Stimulated activated memory B cell treated with anti-CD40 and anti-IgM and Interleukin-4, amounts not matched to agents 10 μg/mL and 1 μg/mL and 100 μg/mL, for 72 hours (primary cell): ENCODE measurements around the gene PHPT1.
A peak's percentile ranks its signal among the peaks of the same experiment; 100 is the strongest.
"Not testable (repeated sequence)": the region's sequence is repeated elsewhere in the genome, so short reads cannot be mapped to it uniquely, and the experiment has no call there.

ENCODE experiments used
- ATAC-seq: fragments of 150-1000 bp; cut with Tn5 transposase; 2 replicates; pipeline ENCODE4 v1.10.0; 2021
- H3K27ac Mint-ChIP-seq: one replicate; pipeline ENCODE4 v1.8.0; 2022; ENCODE audit warnings: mild to moderate bottlenecking, mixed read lengths
- H3K27me3 Mint-ChIP-seq: one replicate; pipeline ENCODE4 v1.8.0; 2022; ENCODE audit warnings: mixed read lengths
- H3K36me3 Mint-ChIP-seq: one replicate; pipeline ENCODE4 v1.8.0; 2022; ENCODE audit warnings: mixed read lengths
- H3K4me1 Mint-ChIP-seq: one replicate; pipeline ENCODE4 v1.8.0; 2022; ENCODE audit warnings: mixed read lengths
- H3K4me3 Mint-ChIP-seq: one replicate; pipeline ENCODE4 v1.8.0; 2022; ENCODE audit warnings: mild to moderate bottlenecking, moderate library complexity, mixed read lengths
- H3K9me3 Mint-ChIP-seq: one replicate; pipeline ENCODE4 v1.8.0; 2022; ENCODE audit warnings: mixed read lengths

PHPT1 gene

DNA sequence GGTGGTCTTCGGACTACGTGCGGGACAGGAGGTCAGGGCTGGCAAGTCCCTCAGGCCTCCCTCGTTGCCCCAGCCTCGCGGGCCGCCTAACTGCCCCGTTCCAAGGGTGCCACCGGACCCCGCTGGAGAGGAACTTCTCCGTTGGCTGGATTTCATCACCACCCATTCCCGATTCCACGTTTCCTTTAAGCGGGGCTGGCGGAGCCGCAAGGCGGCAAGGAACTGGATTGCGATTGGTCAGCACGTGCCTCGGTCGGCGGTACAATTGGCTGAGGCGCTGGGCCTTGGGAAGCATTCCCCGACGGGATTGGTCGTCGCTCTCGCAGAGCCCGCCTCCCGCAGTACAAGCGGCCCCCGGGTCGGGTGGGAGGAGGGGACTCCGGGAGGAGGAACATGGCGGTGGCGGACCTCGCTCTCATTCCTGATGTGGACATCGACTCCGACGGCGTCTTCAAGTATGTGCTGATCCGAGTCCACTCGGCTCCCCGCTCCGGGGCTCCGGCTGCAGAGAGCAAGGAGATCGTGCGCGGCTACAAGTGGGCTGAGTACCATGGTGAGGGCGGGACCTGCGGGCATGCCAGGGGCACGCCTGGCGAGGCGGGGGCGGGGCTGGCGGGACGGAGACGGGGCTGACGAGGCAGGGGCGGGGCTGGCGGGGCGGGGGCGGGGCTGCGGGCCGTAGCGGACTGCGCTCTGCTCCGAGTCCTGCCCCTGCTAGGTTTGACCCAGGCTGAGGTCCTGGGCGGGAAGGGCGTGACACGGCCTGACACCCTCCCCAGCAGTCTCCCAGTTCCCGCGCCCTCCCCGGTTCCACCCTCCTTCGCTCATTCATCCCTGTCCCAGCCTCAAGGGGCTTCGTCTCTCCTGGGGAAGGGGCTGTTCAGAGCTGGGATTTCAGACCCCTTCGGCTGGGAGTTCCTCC is at the start of gene PHPT1:
TSS of gene PHPT1 (plus strand) at position 372 of the 922 bp plus-strand sequence. CDS start at position 394, 22 bp downstream.
- Mint-ChIP-seq H3K4me1 (peaks cover 26% of the 10 kb centered on the region), H3K4me3 (peak within 1 kb of the TSS; percentile 97), H3K9me3 (no peaks in the 10 kb centered on the region), H3K36me3 (peaks cover 6% of the 10 kb centered on the region), H3K27me3 (peaks cover 14% of the 10 kb centered on the region), H3K27ac (peak within 1 kb of the TSS; percentile 87)
- peak; percentile 94 for ATAC-seq

- H3K4me3 Mint-ChIP-seq = peak overlapping the region; percentile 77
- H3K27ac Mint-ChIP-seq = peak overlapping the region; percentile 57
Measured at GRCh38 chr9:136799854-136800657, 49.2 kb upstream of the PHPT1 start.

GRCh38 chr9:136802321-136802720 is 46.9 kb upstream of the PHPT1 start:
- ATAC-seq = no peak
- Mint-ChIP-seq H3K4me1 (peaks cover 54% of the 10 kb centered on the region), H3K9me3 (no peaks in the 10 kb centered on the region), H3K4me3 (no peak overlapping the region), H3K27me3 (peaks cover 19% of the 10 kb centered on the region), H3K27ac (no peak overlapping the region), H3K36me3 (peaks cover 15% of the 10 kb centered on the region)

More at GRCh38 chr9:136799854-136800657, 49.2 kb upstream of the PHPT1 start:
- Mint-ChIP-seq H3K9me3 (no peaks in the 10 kb centered on the region), H3K36me3 (peaks cover 10% of the 10 kb centered on the region), H3K27me3 (peaks cover 30% of the 10 kb centered on the region), H3K4me1 (peaks cover 49% of the 10 kb centered on the region)
- peak; percentile 80 for ATAC-seq

- not testable (repeated sequence) for H3K27ac Mint-ChIP-seq, H3K4me3 Mint-ChIP-seq, ATAC-seq, H3K9me3 Mint-ChIP-seq
- Mint-ChIP-seq H3K27me3 (peaks cover 11% of the 10 kb centered on the region), H3K4me1 (peaks cover 55% of the 10 kb centered on the region), H3K36me3 (peaks cover 15% of the 10 kb centered on the region)
Measured at GRCh38 chr9:136803009-136803550, 46.1 kb upstream of the PHPT1 start.

- no peak for ATAC-seq
- Mint-ChIP-seq H3K27ac (no peak overlapping the region), H3K4me3 (no peak overlapping the region), H3K27me3 (peaks cover 4% of the 10 kb centered on the region), H3K9me3 (no peaks in the 10 kb centered on the region), H3K4me1 (peaks cover 58% of the 10 kb centered on the region), H3K36me3 (peaks cover 15% of the 10 kb centered on the region)
Measured at GRCh38 chr9:136803551-136804508, 45.4 kb upstream of the PHPT1 start.

DNA sequence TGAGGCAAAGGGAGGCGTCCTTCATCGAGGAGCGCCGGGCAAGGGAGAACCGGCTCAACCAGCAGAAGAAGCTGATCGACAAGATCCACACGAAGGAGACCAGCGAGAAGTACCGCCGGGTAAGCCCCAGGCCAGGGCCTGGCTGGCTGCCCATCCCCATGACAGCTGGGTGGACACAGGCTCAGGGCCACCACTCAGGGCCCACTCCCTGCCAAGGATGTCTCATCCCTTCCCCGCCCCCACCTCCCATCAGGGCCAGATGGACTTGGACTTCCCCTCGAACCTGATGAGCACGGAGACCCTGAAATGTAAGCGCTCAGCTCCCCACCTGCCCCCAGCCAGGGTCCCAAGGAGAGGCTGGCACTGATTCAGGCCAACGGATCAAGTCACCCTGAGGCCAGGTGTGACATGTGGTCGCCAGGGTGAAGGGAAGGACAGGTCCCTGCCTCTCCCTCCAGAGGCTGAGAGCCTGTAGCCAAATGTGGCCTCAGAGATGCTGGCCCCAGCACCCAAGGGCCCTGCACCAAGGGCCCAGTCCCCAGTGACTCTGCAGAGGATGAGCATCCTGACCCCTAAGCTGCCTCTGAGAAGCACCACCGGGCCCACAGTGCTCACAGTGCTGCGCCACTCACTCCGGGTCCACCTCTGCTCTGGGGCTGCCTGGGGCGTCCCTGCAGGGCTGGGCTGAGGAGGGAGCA is 44.6 kb upstream of the PHPT1 start:
- Mint-ChIP-seq H3K9me3 (no peaks in the 10 kb centered on the region), H3K27me3 (no peaks in the 10 kb centered on the region), H3K27ac (no peak overlapping the region), H3K4me1 (peaks cover 60% of the 10 kb centered on the region), H3K36me3 (peaks cover 15% of the 10 kb centered on the region), H3K4me3 (no peak overlapping the region)
- no peak for ATAC-seq

DNA sequence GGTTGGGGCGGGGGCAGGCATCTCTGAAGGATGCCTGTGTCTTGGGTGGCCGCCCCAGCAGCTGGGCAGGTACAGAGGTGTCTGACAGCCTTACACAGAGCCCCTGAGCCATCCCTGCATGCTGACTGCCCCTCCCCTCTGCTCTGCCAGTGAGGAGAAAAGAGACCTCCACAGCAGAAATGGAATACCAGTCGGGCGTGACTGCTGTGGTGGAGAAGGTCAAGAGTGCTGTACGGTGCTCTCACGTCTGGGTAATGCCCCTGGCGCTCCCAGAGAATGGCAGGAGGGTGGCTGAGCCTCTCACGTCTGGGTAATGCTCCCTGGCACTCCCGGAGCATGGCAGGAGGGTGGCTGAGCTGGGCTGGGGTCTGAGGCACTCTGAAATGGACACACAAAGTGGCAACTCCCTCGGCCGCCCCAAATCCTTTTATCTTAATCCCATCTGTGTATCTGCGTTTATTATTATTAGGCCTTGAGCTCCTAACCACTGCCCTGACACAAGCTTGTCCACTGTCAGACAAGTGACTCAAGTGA is 43.9 kb upstream of the PHPT1 start:
- H3K36me3 Mint-ChIP-seq = peaks cover 15% of the 10 kb centered on the region

GRCh38 chr9:136806067-136806466 is 43.1 kb upstream of the PHPT1 start:
- no peak for ATAC-seq
- peak overlapping the region; percentile 92 for H3K27ac Mint-ChIP-seq
- H3K36me3 Mint-ChIP-seq = peaks cover 18% of the 10 kb centered on the region
- H3K27me3 Mint-ChIP-seq = no peaks in the 10 kb centered on the region
- H3K4me1 Mint-ChIP-seq = peaks cover 55% of the 10 kb centered on the region
- H3K9me3 Mint-ChIP-seq = no peaks in the 10 kb centered on the region
- H3K4me3 Mint-ChIP-seq = peak overlapping the region; percentile 89

More for the DNA sequence above, 43.9 kb upstream of the PHPT1 start:
- peaks cover 59% of the 10 kb centered on the region for H3K4me1 Mint-ChIP-seq
- H3K4me3 Mint-ChIP-seq = no peak overlapping the region
- no peak for ATAC-seq
- H3K27ac Mint-ChIP-seq = no peak overlapping the region
- H3K27me3 Mint-ChIP-seq = no peaks in the 10 kb centered on the region
- H3K9me3 Mint-ChIP-seq = no peaks in the 10 kb centered on the region

DNA sequence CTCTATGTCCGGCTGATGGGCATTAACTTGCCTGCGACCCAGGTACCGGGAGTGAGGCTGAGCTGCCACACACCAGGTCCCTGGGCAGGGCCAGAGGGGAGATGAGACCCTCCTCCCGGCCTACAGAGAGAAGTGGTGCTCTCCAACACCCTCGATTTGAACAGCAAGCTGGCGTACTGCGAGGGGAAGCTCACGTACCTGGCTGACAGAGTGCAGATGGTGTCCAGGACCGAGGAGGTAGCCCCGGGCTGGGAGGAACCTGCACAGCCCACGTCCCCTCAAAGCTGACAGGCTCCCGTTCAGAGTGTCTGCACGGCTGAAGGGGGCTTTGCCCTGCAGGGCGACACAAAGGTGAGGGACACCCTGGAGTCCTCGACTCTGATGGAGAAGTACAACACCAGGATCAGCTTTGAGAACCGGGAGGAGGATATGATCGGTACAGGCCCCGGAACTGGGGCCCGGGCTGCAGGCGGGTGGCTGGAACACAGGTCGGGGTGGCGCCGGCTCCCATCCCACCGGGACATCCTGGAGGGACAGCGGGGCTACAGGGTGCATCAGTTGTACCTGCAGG is 42.5 kb upstream of the PHPT1 start:
- H3K36me3 Mint-ChIP-seq = peaks cover 20% of the 10 kb centered on the region
- H3K27me3 Mint-ChIP-seq = no peaks in the 10 kb centered on the region
- H3K9me3 Mint-ChIP-seq = no peaks in the 10 kb centered on the region
- ATAC-seq = no peak
- peak overlapping the region; percentile 92 for H3K27ac Mint-ChIP-seq
- peak overlapping the region; percentile 89 for H3K4me3 Mint-ChIP-seq
- peaks cover 52% of the 10 kb centered on the region for H3K4me1 Mint-ChIP-seq

DNA sequence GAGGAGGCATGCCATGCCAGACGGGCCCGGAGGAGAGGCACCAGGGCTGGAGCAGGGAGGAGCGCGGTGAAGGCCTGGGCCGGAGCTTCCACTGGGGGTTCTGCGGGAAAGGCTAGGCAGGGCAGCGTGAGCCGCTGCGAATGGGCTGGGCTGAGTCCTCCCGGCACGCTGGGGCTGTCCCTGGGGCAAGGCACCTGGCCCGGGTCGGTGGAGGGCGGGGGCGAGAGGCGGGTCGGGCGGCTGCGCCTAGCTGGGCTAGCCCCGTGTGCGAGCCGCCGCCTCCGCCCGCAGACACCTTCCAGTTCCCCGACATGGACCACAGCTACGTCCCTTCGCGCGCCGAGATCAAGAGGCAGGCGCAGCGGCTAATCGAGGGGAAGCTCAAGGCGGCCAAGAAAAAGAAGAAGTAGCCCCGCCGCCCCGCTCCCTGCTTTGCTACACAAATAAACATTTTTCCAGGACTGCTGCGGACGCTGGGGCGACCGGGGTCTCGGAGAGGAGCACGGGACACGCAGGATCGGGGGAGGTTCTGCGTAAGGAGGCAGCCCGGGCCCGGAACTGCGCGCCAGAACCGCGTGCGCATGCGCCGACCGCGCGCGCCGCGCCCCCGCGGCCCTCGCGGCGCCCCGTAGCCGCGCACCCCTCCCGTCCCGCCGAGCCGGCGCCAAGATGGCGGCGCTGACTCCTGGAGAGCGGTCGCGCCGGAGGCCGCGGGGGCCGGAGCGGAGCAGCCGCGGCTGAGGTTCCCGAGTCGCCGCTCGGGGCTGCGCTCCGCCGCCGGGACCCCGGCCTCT is 41.7 kb upstream of the PHPT1 start, which contains the start of gene RABL6:
TSS of gene RABL6 (plus strand) at position 668 of the 794 bp plus-strand sequence. CDS start 249 bp downstream, outside the sequence.
- Mint-ChIP-seq H3K9me3 (no peaks in the 10 kb centered on the region), H3K36me3 (peaks cover 21% of the 10 kb centered on the region), H3K27ac (peak within 1 kb of the TSS; percentile 92), H3K4me3 (peak within 1 kb of the TSS; percentile 89), H3K4me1 (peaks cover 46% of the 10 kb centered on the region), H3K27me3 (no peaks in the 10 kb centered on the region)
- ATAC-seq = peak; percentile 91

- H3K27me3 Mint-ChIP-seq = no peaks in the 10 kb centered on the region
- no peaks in the 10 kb centered on the region for H3K9me3 Mint-ChIP-seq
- H3K27ac Mint-ChIP-seq = peak overlapping the region; percentile 92
- ATAC-seq = peak; percentile 61
- peak overlapping the region; percentile 81 for H3K4me3 Mint-ChIP-seq
- H3K4me1 Mint-ChIP-seq = peaks cover 52% of the 10 kb centered on the region
- H3K36me3 Mint-ChIP-seq = peaks cover 28% of the 10 kb centered on the region
Measured at GRCh38 chr9:136808075-136808805, 41.0 kb upstream of the PHPT1 start.

DNA sequence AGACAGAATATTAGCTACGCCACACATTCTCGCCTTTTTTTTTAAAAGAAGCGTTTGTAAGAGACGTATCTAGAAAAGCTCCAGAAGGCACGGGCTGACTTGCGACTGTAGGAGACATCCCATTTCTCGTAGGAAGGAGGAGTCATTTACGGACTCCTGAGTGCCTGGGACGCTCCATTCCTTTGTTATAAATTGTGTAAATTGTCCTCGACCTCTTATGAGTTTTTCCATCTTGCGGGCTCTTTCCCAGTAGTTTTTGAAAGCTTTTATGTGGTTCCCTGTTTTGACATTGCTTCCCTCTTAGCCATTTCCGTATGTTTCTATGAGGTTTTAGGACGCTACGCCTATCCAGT is 40.4 kb upstream of the PHPT1 start:
- peaks cover 28% of the 10 kb centered on the region for H3K36me3 Mint-ChIP-seq
- H3K4me1 Mint-ChIP-seq = peaks cover 51% of the 10 kb centered on the region
- no peak for ATAC-seq
- H3K27me3 Mint-ChIP-seq = no peaks in the 10 kb centered on the region
- H3K9me3 Mint-ChIP-seq = no peaks in the 10 kb centered on the region
- H3K4me3 Mint-ChIP-seq = peak overlapping the region; percentile 81
- H3K27ac Mint-ChIP-seq = peak overlapping the region; percentile 60
